Calu3 (cell line): Measurements from ENCODE around the gene PRELID2. TPM values are rescaled to one million over a fixed set of nuclear protein-coding genes. Genes with fewer than 3 reads are reported as not detected.

Source experiments
- BruUV-seq: library from RNA; stranded (reverse); fragments of 400-500 nt; replicated peaks from 2 replicates; lab custom pipeline; 2021; lab: Mats Ljungman, UMichigan
- CTCF ChIA-PET: fragments of 300-600 bp; sonication (Branson Sonifier 250); formaldehyde crosslinking; loops from one replicate; lab custom pipeline; 2022; ENCODE audit warnings: antibody characterized with exemption; lab: Charles Lee
- DNase-seq: peaks from one replicate; pipeline ENCODE4 v3.0.0; 2022
- H3K27ac Mint-ChIP-seq: one replicate; pipeline ENCODE4 v1.8.0; 2022; ENCODE audit warnings: mixed read lengths; ENCODE audit not compliant: unreplicated experiment
- H3K27me3 Mint-ChIP-seq: one replicate; pipeline ENCODE4 v1.8.0; 2022; ENCODE audit warnings: mixed read lengths; ENCODE audit not compliant: unreplicated experiment
- H3K36me3 Mint-ChIP-seq: one replicate; pipeline ENCODE4 v1.8.0; 2022; ENCODE audit warnings: mild to moderate bottlenecking, moderate library complexity, mixed read lengths; ENCODE audit not compliant: insufficient read depth, unreplicated experiment
- H3K4me1 Mint-ChIP-seq: one replicate; pipeline ENCODE4 v1.8.0; 2022; ENCODE audit warnings: mild to moderate bottlenecking, low read depth, mixed read lengths; ENCODE audit not compliant: unreplicated experiment
- H3K4me3 Mint-ChIP-seq: one replicate; pipeline ENCODE4 v1.8.0; 2022; ENCODE audit warnings: mild to moderate bottlenecking, low read depth, moderate library complexity, mixed read lengths; ENCODE audit not compliant: unreplicated experiment
- H3K9me3 Mint-ChIP-seq: one replicate; pipeline ENCODE4 v1.8.0; 2022; ENCODE audit warnings: low read depth, mixed read lengths; ENCODE audit not compliant: unreplicated experiment
- intact Hi-C: fragments of 100-400 bp; cut with micrococcal nuclease; formaldehyde crosslinking; loops from one replicate; pipeline ENCODE4 v1.10.0; 2022; ENCODE audit not compliant: unreplicated experiment
- total RNA-seq: library from RNA; stranded (reverse); gene quantifications from 2 replicates; pipeline ENCODE4 v1.2.3, GENCODE V29; 2022
- TF ChIP-seq, protein P1 (sequence below): fragments of 200-600 bp; IDR thresholded peaks from one replicate; pipeline ENCODE4 v1.8.0; 2022; ENCODE audit warnings: antibody characterized with exemption; ENCODE audit not compliant: unreplicated experiment

The PRELID2 gene
- total RNA-seq, 1 experiment from 2014 or later: 33.4 TPM

DNA sequence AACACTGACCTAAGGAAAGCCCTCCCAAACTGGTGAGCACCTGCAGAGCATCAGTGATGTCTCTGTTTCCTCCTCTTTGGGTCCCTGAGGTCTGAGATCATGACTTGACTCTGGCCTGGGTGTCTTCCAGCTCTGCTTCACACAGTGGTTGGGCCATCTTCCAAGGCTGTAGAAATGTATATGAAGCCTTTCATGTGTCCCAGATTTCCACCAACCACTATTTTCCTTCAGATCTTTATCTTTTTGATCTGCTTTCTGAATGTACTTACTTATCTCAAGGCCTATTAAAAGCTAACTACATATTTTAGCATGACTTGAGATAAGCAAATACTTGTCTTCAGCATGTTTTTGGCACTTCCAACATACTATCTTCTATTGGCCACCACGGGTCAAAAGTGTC is 47.1 kb downstream of the PRELID2 start:
- Mint-ChIP-seq H3K36me3 (no peaks in the 10 kb centered on the region), H3K4me1 (no peaks in the 10 kb centered on the region), H3K27me3 (no peaks in the 10 kb centered on the region), H3K27ac (no peak overlapping the region), H3K9me3 (no peaks in the 10 kb centered on the region), H3K4me3 (no peak overlapping the region)
- TF ChIP-seq, protein P1, sequence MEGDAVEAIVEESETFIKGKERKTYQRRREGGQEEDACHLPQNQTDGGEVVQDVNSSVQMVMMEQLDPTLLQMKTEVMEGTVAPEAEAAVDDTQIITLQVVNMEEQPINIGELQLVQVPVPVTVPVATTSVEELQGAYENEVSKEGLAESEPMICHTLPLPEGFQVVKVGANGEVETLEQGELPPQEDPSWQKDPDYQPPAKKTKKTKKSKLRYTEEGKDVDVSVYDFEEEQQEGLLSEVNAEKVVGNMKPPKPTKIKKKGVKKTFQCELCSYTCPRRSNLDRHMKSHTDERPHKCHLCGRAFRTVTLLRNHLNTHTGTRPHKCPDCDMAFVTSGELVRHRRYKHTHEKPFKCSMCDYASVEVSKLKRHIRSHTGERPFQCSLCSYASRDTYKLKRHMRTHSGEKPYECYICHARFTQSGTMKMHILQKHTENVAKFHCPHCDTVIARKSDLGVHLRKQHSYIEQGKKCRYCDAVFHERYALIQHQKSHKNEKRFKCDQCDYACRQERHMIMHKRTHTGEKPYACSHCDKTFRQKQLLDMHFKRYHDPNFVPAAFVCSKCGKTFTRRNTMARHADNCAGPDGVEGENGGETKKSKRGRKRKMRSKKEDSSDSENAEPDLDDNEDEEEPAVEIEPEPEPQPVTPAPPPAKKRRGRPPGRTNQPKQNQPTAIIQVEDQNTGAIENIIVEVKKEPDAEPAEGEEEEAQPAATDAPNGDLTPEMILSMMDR: no peak
- DNase-seq: no peak
- BruUV-seq: no TSS peak
- intact Hi-C loops: no loop called here
- CTCF ChIA-PET: no interaction called here

DNA sequence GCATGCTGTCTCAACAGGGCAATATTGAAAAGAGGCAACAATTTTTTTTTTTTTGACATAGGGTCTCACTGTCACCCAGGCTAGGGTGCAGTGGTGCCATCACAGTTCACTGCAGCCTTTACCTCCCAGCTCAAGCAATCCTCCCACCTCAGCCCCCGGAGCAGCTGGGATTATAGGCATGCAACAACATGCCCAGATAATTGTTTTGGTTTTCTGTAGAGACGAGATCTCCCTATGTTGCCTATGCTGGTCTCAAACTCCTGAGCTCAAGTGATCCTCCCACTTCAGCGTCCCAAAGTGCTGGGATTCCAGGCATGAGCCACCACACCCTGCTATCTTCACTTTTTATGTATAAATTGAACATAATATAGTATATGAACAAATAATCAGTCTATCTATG is 47.6 kb downstream of the PRELID2 start:
- H3K9me3 Mint-ChIP-seq: no peaks in the 10 kb centered on the region
- BruUV-seq: no TSS peak
- TF ChIP-seq, protein P1: no peak
- CTCF ChIA-PET: no interaction called here
- intact Hi-C loops: no loop called here
- no peak for DNase-seq
- no peaks in the 10 kb centered on the region for H3K27me3 Mint-ChIP-seq
- H3K36me3 Mint-ChIP-seq: no peaks in the 10 kb centered on the region
- H3K4me1 Mint-ChIP-seq: no peaks in the 10 kb centered on the region
- H3K27ac Mint-ChIP-seq: no peak overlapping the region
- H3K4me3 Mint-ChIP-seq: no peak overlapping the region

DNA sequence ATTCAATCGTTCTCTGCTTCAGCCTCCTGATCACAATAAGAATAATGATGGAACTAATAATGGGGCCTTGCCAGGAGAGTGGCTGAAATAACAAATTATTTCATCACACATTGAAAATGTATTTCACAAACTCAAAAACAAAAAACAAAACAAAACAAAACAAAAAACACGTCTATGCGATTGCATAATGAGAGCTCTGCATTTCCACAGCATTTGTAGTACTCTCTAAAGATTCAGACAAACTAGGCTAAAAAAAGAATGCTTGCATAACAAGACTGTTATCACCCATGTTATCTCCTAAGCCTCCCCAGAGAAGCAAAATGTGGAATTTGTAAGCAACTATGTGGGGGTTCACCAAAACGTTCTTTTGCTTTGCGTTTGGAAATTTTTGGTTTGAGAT is 48.1 kb downstream of the PRELID2 start:
- Mint-ChIP-seq H3K27me3 (no peaks in the 10 kb centered on the region), H3K4me1 (no peaks in the 10 kb centered on the region), H3K36me3 (no peaks in the 10 kb centered on the region), H3K4me3 (no peak overlapping the region), H3K27ac (no peak overlapping the region), H3K9me3 (no peaks in the 10 kb centered on the region)
- intact Hi-C loops: no loop called here
- TF ChIP-seq, protein P1: no peak
- DNase-seq: no peak
- CTCF ChIA-PET: no interaction called here
- no TSS peak for BruUV-seq

DNA sequence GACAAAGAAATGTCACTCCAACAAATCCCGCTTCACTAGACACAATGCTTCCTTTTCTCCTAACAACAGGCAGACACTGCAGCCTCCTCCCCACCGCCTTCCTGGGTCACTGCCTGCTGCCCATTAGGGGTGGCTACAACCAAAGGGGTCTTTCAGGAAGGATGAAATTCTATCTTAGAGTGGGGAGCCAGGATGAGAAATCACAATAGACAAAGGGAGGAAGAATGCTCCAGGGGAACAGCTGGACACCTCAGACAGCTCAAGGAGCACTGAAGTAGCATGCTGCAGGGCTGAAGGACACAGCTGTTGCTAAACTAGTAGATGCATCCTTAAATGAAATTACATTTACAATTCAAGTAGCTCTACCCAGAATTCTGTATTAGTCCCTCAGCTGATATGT is 54.2 kb downstream of the PRELID2 start:
- Mint-ChIP-seq H3K4me1 (peaks cover 7% of the 10 kb centered on the region), H3K27me3 (no peaks in the 10 kb centered on the region), H3K36me3 (no peaks in the 10 kb centered on the region), H3K27ac (no peak overlapping the region), H3K9me3 (no peaks in the 10 kb centered on the region), H3K4me3 (no peak overlapping the region)
- intact Hi-C loops: no loop called here
- CTCF ChIA-PET: no interaction called here
- DNase-seq: no peak
- no TSS peak for BruUV-seq
- TF ChIP-seq, protein P1: no peak
